VCaP (cell line): ENCODE measurements around the gene SNRNP200.
A peak's percentile ranks its signal among the peaks of the same experiment; 100 is the strongest.

Source experiments
- H3K27ac ChIP-seq: fragments of 450-650 bp; 2 replicates; pipeline ENCODE4 v1.5.1; 2017
- TF ChIP-seq, protein P1 (sequence below): fragments of 450-650 bp; conservative IDR thresholded peaks from 2 replicates; pipeline ENCODE4 v1.5.1; 2017; ENCODE audit warnings: mild to moderate bottlenecking, moderate library complexity

SNRNP200 gene

DNA sequence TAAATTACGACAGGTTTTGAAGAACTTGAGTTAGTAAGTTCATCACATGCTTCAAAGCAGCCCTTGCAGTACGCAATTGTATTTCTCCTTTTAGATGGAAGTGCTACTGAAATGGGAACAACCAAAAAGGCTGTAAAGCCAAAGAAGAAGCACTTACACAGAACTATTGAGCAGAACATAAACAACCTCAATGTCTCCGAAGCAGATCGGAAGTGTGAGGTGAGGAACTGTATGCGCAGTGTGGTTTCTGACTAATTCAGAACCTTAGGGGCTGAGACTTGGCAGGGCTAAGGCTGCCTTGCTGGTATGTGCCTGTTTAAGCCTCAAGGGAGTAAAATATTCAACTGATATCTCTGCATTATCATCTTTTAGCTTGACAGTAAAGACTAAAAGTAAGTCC, 38.7 kb upstream of the SNRNP200 start:
- no peak overlapping the region for H3K27ac ChIP-seq
- TF ChIP-seq, protein P1, sequence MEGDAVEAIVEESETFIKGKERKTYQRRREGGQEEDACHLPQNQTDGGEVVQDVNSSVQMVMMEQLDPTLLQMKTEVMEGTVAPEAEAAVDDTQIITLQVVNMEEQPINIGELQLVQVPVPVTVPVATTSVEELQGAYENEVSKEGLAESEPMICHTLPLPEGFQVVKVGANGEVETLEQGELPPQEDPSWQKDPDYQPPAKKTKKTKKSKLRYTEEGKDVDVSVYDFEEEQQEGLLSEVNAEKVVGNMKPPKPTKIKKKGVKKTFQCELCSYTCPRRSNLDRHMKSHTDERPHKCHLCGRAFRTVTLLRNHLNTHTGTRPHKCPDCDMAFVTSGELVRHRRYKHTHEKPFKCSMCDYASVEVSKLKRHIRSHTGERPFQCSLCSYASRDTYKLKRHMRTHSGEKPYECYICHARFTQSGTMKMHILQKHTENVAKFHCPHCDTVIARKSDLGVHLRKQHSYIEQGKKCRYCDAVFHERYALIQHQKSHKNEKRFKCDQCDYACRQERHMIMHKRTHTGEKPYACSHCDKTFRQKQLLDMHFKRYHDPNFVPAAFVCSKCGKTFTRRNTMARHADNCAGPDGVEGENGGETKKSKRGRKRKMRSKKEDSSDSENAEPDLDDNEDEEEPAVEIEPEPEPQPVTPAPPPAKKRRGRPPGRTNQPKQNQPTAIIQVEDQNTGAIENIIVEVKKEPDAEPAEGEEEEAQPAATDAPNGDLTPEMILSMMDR, result no peak

DNA sequence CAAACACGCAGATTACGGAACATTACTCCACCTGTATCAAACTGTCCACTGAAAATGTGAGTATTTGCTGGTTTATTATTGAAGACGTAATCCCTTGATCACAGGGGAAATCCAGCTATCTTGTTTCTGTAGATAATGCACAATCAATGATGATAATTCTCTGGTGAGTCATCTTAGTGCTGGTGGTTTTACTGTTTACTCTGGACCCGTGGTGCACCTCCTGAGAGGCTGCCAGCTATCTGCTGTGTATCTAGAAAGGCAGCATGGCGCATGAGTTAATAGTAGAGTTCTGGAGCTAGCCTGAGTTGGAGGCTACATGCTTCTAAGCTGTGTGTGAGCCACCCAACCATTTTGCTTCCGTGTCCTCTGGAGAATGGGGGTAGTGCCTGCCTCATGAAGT, 36.7 kb upstream of the SNRNP200 start:
- TF ChIP-seq, protein P1, result no peak
- H3K27ac ChIP-seq, result peak overlapping the region; percentile 66; the same call in 1 of the 2 replicates

DNA sequence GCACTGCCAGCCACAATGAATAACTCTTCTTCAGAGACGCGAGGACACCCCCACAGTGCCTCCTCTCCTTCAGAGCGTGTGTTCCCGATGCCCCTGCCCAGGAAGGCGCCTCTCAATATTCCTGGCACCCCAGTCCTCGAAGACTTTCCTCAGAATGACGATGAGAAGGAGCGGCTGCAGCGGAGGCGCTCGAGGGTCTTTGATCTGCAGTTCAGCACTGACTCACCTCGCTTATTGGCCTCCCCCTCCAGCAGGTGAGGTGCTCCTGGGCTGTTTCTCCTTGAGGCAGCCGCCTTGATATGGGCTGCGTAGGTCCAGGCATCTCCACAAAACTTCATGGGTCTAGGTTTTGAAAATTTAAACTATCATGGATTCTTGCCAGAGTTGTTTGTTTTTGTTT, 36.3 kb upstream of the SNRNP200 start:
- TF ChIP-seq, protein P1, result no peak
- H3K27ac ChIP-seq, result peak overlapping the region; percentile 66

DNA sequence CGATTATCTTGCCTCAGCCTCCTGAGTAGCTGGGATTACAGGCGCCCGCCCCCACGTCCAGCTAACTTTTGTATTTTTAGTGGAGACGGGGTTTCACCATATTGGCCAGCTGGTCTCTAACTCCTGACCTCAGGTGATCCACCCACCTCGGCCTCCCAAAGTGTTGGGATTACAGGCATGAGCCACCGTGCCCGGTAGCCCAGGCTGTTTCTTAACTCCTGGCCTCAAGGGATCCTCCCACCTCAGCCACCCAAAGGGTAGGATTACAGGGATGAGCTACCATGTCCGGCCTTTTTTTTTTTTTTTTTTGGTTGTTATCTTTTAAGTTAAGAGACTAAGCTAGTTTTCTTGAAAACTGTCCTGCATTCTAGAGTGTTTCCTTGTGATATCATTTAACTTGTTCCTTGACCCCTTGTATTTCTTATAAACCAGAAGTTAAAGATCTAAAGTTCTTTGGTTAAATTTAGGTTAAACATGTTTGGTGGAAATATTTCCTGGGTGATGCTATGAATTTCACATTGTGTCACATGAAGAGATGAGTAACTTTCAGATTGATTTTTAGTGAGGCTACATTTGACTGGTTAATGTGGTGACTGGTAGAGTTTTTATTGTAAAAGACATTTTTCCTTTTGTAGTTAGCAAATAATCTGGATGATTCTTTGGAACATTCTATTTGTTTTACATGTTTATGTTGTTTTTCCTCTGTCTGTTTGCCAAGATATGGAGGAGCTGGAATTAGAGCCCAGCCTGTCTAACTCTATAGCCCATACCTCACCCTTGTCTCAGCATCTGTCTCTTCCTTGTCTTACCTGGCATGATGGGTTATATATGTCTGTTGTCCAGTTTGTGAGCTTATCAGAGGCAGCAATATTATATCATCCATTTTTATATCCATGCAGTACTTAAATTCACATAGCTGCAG, 35.4 kb upstream of the SNRNP200 start:
- TF ChIP-seq, protein P1, result no peak
- peak overlapping the region; percentile 66 for H3K27ac ChIP-seq

DNA sequence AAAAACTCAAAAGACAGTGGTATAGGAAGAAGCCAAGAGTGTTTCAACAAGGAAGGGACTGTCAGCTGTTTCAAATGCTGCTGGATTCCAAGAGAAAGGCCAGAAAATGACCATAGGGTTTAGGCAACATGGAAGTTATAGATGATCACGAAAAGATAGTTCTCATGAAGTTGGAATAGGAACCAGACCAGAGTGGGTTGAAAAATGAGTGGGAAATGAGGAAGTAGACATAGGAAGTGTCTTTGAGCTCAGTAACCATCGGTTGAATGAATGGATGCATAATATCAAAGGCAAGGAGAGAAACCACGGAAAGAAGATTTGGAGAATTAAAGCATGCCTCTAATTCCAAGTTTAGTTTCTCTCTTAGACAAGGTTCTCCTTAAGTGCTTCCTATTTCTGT, 31.5 kb upstream of the SNRNP200 start:
- peak overlapping the region; percentile 85; the same call in 1 of the 2 replicates for H3K27ac ChIP-seq
- TF ChIP-seq, protein P1, result no peak

DNA sequence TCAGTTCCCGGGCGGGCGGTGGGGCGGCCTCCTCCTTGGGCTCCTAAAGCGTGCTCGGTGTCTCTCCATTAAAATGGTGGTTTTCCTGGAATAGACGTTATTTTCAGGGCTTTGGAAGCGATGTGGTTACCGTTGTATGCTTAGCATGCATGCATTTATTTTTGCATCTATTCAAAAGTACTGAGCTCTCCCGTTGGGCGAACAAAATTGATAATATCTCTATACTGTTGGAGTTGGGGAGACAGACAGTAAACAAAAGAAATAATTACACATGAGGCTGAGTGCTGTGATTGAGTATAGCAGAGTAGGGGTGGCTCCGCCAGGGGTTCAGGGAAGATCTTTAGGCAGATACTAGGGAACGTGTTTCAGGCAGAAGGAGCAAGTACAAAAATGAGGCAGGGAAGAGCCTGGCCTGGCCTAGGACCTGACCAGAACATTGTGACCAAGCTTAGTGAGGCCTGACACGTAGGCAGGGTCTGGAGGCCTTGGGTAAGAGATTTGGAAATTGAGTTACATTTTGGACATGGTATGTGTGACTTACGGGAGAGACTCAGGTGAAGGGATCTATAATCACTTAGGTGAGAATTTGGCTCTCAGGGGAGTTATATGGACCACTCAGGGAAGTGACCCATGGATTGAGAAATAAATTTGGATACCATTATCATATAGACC, 30.9 kb upstream of the SNRNP200 start:
- TF ChIP-seq, protein P1, result no peak
- H3K27ac ChIP-seq, result peak overlapping the region; percentile 85

DNA sequence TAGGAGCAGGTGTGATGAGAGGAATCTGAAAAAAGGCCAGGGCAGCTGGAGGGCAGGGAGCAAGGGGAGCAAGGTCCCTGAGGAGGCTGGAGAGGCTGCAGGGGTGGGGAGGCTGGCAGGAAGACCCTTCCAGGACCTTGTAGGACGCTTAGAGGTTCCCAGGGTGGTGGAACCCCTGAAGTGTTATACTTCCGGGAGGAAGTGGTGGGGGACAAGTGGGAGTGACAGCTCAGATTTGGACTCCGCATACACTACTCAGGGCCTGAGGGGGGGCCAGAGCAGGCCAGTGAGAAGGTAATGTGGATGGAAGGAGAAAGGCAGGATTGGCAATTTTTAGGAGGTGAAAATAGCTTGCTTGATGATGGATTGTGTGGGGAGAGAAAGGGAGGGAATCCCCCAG, 28.4 kb upstream of the SNRNP200 start:
- H3K27ac ChIP-seq, result no peak overlapping the region
- TF ChIP-seq, protein P1, result no peak
